WTC11 (cell line): ENCODE results near the gene PPP1R37. TPM values are rescaled to one million over a fixed set of nuclear protein-coding genes. Genes with fewer than 3 reads are reported as not detected.

Experiments used
- ATAC-seq: fragments of 200-7000 bp; cut with Tn5 transposase; 2 replicates; pipeline ENCODE4 v1.10.0; 2021; ENCODE audit warnings: mild to moderate bottlenecking, moderate library complexity
- CTCF ChIA-PET: fragments of 300-600 bp; sonication (Branson Sonifier 250); formaldehyde crosslinking; loops from one replicate; lab custom pipeline; 2021; ENCODE audit warnings: antibody characterized with exemption; lab: Charles Lee
- POLR2A ChIA-PET: fragments of 350-600 bp; sonication (Branson Sonifier 250); formaldehyde crosslinking; loops from one replicate; lab custom pipeline; 2021; ENCODE audit warnings: antibody characterized with exemption; lab: Charles Lee
- DNase-seq: peaks from one replicate; pipeline ENCODE4 v3.0.0; 2021; ENCODE audit warnings: low spot score
- H3K27ac Mint-ChIP-seq: 2 replicates; pipeline ENCODE4 v1.8.0; 2021; ENCODE audit warnings: mixed read lengths
- H3K27me3 Mint-ChIP-seq: 2 replicates; pipeline ENCODE4 v1.8.0; 2021; ENCODE audit warnings: low read depth, mild to moderate bottlenecking, moderate library complexity, mixed read lengths
- H3K36me3 Mint-ChIP-seq: 2 replicates; pipeline ENCODE4 v1.8.0; 2021; ENCODE audit warnings: mixed read lengths
- H3K4me1 Mint-ChIP-seq: 2 replicates; pipeline ENCODE4 v1.8.0; 2022; ENCODE audit warnings: mixed read lengths
- H3K4me3 Mint-ChIP-seq: 2 replicates; pipeline ENCODE4 v1.8.0; 2021; ENCODE audit warnings: mild to moderate bottlenecking, moderate library complexity, mixed read lengths
- H3K9me3 Mint-ChIP-seq: 2 replicates; pipeline ENCODE4 v1.8.0; 2021; ENCODE audit warnings: mixed read lengths
- CBFB ChIP-seq: sonication (generic); formaldehyde crosslinking; IDR thresholded peaks from 2 replicates; pipeline ENCODE4 v1.8.1; 2022; ENCODE audit warnings: mild to moderate bottlenecking, low read depth, missing genetic modification reagents
- CREM ChIP-seq: sonication (generic); formaldehyde crosslinking; IDR thresholded peaks from 2 replicates; pipeline ENCODE4 v1.8.1; 2022; ENCODE audit warnings: mild to moderate bottlenecking, missing genetic modification reagents, moderate library complexity
- EMX1 ChIP-seq: fragments of 250-450 bp; sonication (Bioruptor Pico); IDR thresholded peaks from 2 replicates; pipeline ENCODE4 v1.8.0; 2021; ENCODE audit warnings: mild to moderate bottlenecking
- ESRRA ChIP-seq: sonication (generic); formaldehyde crosslinking; IDR thresholded peaks from 2 replicates; pipeline ENCODE4 v1.8.1; 2022; ENCODE audit warnings: mild to moderate bottlenecking, missing genetic modification reagents, borderline replicate concordance
- GABPB1 ChIP-seq: sonication (generic); formaldehyde crosslinking; IDR thresholded peaks from 2 replicates; pipeline ENCODE4 v1.8.1; 2023; ENCODE audit warnings: mild to moderate bottlenecking, missing genetic modification reagents
- HMGA2 ChIP-seq: fragments of 250-450 bp; sonication (Bioruptor Pico); IDR thresholded peaks from 2 replicates; pipeline ENCODE4 v1.4.0; 2021; ENCODE audit warnings: mild to moderate bottlenecking, moderate library complexity
- JAZF1 ChIP-seq: fragments of 250-450 bp; sonication (Bioruptor Pico); IDR thresholded peaks from 2 replicates; pipeline ENCODE4 v1.9.0; 2021; ENCODE audit warnings: moderate library complexity, mild to moderate bottlenecking, inconsistent platforms
- JUN ChIP-seq: sonication (generic); formaldehyde crosslinking; IDR thresholded peaks from 2 replicates; pipeline ENCODE4 v1.8.0; 2023; ENCODE audit warnings: mild to moderate bottlenecking, missing genetic modification reagents
- NR3C1 ChIP-seq: sonication (generic); formaldehyde crosslinking; conservative IDR thresholded peaks from 2 replicates; pipeline ENCODE4 v1.8.1; 2023; ENCODE audit warnings: low read depth, mild to moderate bottlenecking, missing genetic modification reagents
- SOX15 ChIP-seq: fragments of 250-450 bp; sonication (Bioruptor Pico); IDR thresholded peaks from 2 replicates; pipeline ENCODE4 v1.9.0; 2021; ENCODE audit warnings: mild to moderate bottlenecking
- TP53 ChIP-seq: sonication (generic); formaldehyde crosslinking; IDR thresholded peaks from 2 replicates; pipeline ENCODE4 v1.8.1; 2023; ENCODE audit warnings: mild to moderate bottlenecking, missing genetic modification reagents
- ZMAT4 ChIP-seq: fragments of 250-450 bp; sonication (Bioruptor Pico); IDR thresholded peaks from 2 replicates; pipeline ENCODE4 v1.9.0; 2021; ENCODE audit warnings: mild to moderate bottlenecking
- ZNF121 ChIP-seq: sonication (generic); formaldehyde crosslinking; IDR thresholded peaks from 2 replicates; pipeline ENCODE4 v1.8.0; 2023; ENCODE audit warnings: missing genetic modification reagents
- ZNF416 ChIP-seq: fragments of 250-450 bp; sonication (Bioruptor Pico); IDR thresholded peaks from 2 replicates; pipeline ENCODE4 v1.9.0; 2021; ENCODE audit warnings: mild to moderate bottlenecking, inconsistent platforms
- total RNA-seq: library from RNA; stranded (reverse); gene quantifications from 3 replicates; pipeline ENCODE4 v1.2.3, GENCODE V29; 2021
- TF ChIP-seq, protein P1 (sequence below): sonication (generic); formaldehyde crosslinking; IDR thresholded peaks from 2 replicates; pipeline ENCODE4 v1.8.0; 2022; ENCODE audit warnings: mild to moderate bottlenecking, missing genetic modification reagents
- TF ChIP-seq, protein P2 (sequence below): sonication (generic); formaldehyde crosslinking; IDR thresholded peaks from 2 replicates; pipeline ENCODE4 v1.8.1; 2023; ENCODE audit warnings: mild to moderate bottlenecking, missing genetic modification reagents
- TF ChIP-seq, protein P3 (sequence below): fragments of 250-450 bp; sonication (Bioruptor Pico); IDR thresholded peaks from 2 replicates; pipeline ENCODE4 v1.9.0; 2021; ENCODE audit warnings: mild to moderate bottlenecking
- TF ChIP-seq, protein P4 (sequence below): fragments of 250-450 bp; sonication (Bioruptor Pico); IDR thresholded peaks from 2 replicates; pipeline ENCODE4 v1.9.0; 2021; ENCODE audit warnings: moderate library complexity, mild to moderate bottlenecking, inconsistent platforms, borderline replicate concordance
- TF ChIP-seq, protein P5 (sequence below): fragments of 250-450 bp; sonication (Bioruptor Pico); IDR thresholded peaks from 2 replicates; pipeline ENCODE4 v2.1.2; 2022; ENCODE audit warnings: mild to moderate bottlenecking, moderate library complexity

The PPP1R37 gene
- total RNA-seq, 1 experiment from 2014 or later, result 35.4 TPM

GRCh38 chr19:45137179-45137761 is 44.3 kb downstream of the PPP1R37 start (continued):
- TF ChIP-seq, protein P1, sequence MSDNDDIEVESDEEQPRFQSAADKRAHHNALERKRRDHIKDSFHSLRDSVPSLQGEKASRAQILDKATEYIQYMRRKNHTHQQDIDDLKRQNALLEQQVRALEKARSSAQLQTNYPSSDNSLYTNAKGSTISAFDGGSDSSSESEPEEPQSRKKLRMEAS (CRISPR knock-in tag), result no peak
- TF ChIP-seq ZMAT4 (no peak), JAZF1 (CRISPR knock-in tag) (no peak)
- TF ChIP-seq, all 79 proteins: peak for 0

- TF ChIP-seq ZMAT4 (no peak), SOX15 (CRISPR knock-in tag) (no peak), HMGA2 (CRISPR knock-in tag) (no peak), ZNF416 (CRISPR knock-in tag) (no peak), NR3C1 (CRISPR knock-in tag) (no peak), GABPB1 (CRISPR knock-in tag) (no peak), CREM (CRISPR knock-in tag) (no peak), ZNF121 (CRISPR knock-in tag) (no peak), EMX1 (no peak), JUN (no peak), CBFB (no peak), ESRRA (CRISPR knock-in tag) (no peak), TP53 (CRISPR knock-in tag) (no peak)
- TF ChIP-seq, protein P2, sequence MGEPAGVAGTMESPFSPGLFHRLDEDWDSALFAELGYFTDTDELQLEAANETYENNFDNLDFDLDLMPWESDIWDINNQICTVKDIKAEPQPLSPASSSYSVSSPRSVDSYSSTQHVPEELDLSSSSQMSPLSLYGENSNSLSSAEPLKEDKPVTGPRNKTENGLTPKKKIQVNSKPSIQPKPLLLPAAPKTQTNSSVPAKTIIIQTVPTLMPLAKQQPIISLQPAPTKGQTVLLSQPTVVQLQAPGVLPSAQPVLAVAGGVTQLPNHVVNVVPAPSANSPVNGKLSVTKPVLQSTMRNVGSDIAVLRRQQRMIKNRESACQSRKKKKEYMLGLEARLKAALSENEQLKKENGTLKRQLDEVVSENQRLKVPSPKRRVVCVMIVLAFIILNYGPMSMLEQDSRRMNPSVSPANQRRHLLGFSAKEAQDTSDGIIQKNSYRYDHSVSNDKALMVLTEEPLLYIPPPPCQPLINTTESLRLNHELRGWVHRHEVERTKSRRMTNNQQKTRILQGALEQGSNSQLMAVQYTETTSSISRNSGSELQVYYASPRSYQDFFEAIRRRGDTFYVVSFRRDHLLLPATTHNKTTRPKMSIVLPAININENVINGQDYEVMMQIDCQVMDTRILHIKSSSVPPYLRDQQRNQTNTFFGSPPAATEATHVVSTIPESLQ (CRISPR knock-in tag), result no peak
- TF ChIP-seq, protein P3, sequence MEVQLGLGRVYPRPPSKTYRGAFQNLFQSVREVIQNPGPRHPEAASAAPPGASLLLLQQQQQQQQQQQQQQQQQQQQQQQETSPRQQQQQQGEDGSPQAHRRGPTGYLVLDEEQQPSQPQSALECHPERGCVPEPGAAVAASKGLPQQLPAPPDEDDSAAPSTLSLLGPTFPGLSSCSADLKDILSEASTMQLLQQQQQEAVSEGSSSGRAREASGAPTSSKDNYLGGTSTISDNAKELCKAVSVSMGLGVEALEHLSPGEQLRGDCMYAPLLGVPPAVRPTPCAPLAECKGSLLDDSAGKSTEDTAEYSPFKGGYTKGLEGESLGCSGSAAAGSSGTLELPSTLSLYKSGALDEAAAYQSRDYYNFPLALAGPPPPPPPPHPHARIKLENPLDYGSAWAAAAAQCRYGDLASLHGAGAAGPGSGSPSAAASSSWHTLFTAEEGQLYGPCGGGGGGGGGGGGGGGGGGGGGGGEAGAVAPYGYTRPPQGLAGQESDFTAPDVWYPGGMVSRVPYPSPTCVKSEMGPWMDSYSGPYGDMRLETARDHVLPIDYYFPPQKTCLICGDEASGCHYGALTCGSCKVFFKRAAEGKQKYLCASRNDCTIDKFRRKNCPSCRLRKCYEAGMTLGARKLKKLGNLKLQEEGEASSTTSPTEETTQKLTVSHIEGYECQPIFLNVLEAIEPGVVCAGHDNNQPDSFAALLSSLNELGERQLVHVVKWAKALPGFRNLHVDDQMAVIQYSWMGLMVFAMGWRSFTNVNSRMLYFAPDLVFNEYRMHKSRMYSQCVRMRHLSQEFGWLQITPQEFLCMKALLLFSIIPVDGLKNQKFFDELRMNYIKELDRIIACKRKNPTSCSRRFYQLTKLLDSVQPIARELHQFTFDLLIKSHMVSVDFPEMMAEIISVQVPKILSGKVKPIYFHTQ (CRISPR knock-in tag), result no peak
- TF ChIP-seq, protein P4, sequence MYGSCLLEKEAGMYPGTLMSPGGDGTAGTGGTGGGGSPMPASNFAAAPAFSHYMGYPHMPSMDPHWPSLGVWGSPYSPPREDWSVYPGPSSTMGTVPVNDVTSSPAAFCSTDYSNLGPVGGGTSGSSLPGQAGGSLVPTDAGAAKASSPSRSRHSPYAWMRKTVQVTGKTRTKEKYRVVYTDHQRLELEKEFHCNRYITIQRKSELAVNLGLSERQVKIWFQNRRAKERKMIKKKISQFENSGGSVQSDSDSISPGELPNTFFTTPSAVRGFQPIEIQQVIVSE (CRISPR knock-in tag), result no peak
- TF ChIP-seq, protein P5, sequence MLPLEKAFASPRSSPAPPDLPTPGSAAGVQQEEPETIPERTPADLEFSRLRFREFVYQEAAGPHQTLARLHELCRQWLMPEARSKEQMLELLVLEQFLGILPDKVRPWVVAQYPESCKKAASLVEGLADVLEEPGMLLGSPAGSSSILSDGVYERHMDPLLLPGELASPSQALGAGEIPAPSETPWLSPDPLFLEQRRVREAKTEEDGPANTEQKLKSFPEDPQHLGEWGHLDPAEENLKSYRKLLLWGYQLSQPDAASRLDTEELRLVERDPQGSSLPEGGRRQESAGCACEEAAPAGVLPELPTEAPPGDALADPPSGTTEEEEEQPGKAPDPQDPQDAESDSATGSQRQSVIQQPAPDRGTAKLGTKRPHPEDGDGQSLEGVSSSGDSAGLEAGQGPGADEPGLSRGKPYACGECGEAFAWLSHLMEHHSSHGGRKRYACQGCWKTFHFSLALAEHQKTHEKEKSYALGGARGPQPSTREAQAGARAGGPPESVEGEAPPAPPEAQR, result no peak
- POLR2A ChIA-PET, result no interaction called here
- ATAC-seq, result peak; percentile 21; the same call in 1 of the 2 replicates
- peak overlapping the region; percentile 80 for H3K27ac Mint-ChIP-seq
- no peaks in the 10 kb centered on the region for H3K9me3 Mint-ChIP-seq
- H3K4me3 Mint-ChIP-seq, result no peak overlapping the region
- peaks cover 10% of the 10 kb centered on the region for H3K36me3 Mint-ChIP-seq
- no peaks in the 10 kb centered on the region for H3K27me3 Mint-ChIP-seq
- CTCF ChIA-PET, result interaction anchor here (0.5 to 4.0 kb wide), 7 partner anchors 10 to 126 kb away, joined by 3 to 19 read pairs (median 5); no protein-coding TSS in a partner anchor
- DNase-seq, result no peak
- H3K4me1 Mint-ChIP-seq, result peaks cover 31% of the 10 kb centered on the region
These were observed 45.3 kb downstream of the PPP1R37 start for GRCh38 chr19:45138303-45138751.
